ENCODE measurements around the gene XK.
"Not testable (repeated sequence)": the region's sequence is repeated elsewhere in the genome, so short reads cannot be mapped to it uniquely, and the experiment has no call there.

XK gene, protein sequence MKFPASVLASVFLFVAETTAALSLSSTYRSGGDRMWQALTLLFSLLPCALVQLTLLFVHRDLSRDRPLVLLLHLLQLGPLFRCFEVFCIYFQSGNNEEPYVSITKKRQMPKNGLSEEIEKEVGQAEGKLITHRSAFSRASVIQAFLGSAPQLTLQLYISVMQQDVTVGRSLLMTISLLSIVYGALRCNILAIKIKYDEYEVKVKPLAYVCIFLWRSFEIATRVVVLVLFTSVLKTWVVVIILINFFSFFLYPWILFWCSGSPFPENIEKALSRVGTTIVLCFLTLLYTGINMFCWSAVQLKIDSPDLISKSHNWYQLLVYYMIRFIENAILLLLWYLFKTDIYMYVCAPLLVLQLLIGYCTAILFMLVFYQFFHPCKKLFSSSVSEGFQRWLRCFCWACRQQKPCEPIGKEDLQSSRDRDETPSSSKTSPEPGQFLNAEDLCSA

DNA sequence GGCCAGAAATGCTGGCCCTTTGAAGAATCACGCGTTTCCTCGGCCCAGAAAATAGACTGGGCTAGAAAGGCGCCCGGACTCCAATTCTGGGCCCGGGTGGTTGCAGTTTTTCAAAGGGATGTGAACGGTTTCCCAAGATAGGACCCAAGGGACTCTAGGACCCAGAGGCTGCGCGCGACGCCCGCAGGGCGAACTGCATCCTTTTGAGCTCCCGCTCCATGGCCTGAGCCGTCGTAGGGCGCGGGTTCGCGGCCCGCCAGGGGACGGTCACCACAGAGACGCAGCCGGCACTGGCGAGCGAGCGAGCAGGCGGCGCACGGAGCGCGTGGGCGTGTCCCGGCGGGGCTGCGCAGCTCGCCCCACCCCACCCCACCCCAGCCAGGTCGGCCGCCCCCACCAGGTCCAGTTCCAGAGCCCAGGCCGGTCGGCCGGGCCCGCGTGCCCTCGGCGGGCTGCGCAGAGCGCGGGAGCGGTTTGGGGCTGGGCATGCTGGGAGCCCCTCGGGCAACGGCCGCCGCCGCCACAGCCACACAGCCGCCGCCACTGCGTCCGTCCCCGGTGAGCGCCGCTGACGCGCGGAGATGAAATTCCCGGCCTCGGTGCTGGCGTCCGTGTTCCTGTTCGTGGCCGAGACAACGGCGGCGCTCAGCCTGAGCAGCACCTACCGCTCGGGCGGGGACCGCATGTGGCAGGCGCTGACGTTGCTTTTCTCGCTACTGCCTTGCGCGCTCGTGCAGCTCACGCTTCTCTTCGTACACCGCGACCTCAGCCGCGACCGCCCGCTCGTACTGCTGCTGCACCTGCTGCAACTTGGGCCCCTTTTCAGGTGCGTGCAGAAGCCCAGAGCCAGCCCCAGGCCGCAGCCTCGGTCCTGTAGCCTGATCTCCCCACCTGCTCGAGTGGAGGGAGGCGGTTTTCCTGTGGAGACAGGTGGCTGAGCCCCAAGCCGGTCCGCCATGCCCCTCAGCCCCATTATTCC, at the start of gene XK:
Gene XK, plus strand, starts transcription at position 411 of the 979 bp plus-strand sequence. Its CDS starts 171 bp downstream, at position 582.
- peak; percentile 19 for DNase-seq

DNA sequence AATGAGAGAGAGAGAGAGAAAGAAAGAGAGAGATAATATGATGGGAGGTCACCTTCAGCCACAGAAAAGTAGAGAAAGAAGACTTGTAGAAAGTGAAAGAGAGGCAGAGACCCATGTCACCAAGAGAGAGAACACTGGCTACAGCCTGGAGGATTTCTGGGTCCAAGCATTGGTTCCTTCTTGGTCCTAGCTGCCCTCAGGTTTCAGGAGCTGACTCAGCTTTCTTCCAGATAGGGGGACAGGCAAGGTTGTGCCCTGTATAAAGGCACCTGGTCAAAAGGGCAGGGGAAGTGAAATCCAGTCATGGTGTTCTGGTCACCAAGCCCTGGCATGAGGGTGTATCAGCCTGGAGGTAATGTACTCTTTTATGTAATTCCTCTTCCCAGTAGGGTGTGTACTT, 47.5 kb upstream of the XK start:
- no peak for DNase-seq

DNA sequence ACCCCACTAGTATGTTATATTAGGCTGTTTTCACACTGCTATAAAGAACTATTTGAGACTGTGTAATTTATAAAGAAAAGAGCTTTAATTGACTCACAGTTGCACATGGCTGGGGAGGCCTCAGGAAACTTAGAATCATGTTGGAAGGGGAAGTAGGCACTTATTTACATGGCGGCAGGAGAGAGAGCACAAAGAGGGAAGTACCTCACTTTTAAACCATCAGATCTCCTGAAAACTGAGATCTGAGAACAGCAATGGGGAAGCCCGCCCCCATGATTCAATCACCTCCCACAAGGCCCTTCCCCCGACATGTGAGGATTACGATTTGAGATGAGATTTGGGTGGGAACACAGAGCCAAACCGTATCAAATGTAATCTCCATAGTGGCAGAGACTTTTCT, 45.4 kb upstream of the XK start:
- DNase-seq = no peak

DNA sequence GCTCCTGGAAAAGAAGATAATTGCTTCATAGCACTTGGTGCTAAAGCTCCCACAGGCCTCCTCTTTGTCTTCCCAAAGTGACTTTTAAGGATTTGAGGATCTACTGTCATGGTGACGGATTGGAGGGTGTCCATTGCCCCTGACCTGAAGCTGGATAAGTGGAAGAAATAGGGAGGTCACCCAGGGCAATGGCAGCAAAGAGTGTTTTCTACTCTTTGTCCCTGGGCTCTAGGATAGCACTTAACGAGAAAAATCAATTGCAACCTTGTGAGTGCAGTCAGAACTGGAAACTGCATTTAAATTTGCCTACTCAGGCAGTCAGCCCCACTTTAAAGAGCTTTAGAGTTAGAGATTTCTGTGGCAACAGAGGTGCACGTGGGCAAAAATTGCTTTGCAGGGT, 43.7 kb upstream of the XK start:
- DNase-seq = no peak

DNA sequence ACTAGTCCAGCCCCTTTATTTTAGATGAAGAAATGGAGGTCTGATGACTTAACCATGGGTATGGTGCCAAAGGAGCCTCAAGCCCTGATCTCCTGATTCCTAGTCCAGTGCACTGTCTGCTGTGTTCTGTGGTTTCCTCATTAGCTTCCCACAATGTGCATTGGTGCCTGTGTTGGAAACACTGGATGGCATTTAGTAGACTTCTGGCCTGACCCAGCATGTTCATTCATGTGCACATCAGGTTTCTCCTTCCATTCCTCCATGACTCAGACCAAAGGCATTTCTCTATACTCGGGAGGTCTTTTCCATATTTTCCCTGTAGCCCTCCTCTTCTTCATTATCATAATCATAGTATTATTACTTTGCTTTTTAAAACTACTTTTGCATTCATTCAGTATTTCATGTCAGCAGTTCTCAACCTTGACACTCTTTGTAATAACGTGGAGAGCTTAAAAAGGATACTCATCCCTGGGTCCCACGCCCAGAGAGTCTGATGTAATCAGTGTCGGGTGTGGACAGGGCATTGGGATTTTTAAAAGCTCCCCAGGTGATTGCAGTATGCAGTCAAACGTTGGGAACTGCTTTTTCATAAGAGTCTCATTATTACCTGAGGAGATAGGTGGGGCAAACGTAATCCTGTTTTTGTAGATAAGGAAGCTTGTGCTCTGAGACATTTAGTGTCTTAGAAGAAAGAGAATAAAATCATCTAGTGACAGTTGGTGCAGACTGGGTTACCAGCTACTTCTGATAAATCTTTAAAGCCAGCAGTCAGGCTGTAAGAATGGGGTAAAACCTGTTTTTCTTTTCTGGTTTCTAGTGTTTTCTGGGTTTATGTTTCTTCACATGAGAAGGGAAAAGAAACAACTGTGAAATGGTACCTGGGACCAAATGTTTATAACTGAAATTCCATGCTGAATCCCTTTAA, 40.9 kb upstream of the XK start:
- no peak for DNase-seq

DNA sequence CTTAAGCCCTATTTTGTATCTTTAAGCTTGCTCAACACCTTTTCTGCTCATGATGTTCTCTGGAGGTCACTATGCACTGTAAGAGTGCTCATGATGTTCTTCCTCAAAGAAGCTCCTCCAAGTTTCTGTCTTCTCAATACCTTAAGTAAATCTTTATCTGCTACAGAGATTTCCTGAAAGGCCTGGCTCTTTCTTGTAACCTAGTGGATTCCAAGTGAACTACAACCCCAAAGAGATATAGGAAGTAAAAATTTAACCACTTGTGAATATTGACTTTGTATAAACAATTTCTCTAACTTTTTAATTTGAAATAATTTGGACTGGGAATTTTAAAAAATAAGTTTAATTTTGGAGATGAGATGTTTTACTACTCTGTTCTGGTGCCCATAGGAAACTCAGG, 39.3 kb upstream of the XK start:
- DNase-seq = no peak

DNA sequence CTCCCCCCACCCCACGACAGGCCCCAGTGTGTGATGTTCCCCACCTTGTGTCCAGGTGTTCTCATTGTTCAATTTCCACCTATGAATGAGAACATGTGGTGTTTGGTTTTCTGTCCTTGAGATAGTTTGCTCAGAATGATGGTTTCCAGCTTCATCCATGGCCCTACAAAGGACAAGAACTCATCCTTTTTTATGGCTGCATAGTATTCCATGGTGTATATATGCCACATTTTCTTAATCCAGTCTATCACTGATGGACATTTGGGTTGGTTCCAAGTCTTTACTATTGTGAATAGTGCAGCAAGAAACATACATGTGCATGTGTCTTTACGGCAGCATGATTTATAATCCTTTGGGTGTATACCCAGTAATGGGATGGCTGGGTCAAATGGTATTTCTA, 34.7 kb upstream of the XK start:
- not testable (repeated sequence) for DNase-seq

DNA sequence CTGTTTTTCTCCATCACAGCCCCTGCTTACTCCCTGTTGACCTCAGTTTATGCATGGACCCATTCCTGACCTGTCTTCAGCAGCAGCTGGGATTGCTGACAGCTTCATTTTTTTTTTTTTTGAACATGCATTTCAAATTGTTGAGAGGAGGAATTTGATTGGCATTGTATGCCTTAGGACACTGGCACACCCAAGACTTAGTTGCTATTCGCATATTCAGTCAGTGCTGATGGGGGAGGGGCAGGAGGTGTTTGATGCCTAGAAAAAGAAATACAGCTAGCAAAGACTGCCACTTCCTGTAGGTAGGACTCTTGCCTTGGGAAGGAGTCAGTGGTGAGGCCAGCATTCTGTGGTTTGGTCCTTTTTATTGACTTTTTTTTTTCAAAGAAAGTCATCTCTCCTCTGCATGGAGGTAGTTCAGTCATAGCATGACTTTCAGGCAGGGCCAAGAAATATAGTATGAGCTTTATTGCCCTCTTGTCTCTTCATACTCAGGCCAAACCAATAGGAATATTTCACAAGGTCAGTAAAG, 33.6 kb upstream of the XK start:
- no peak for DNase-seq

DNA sequence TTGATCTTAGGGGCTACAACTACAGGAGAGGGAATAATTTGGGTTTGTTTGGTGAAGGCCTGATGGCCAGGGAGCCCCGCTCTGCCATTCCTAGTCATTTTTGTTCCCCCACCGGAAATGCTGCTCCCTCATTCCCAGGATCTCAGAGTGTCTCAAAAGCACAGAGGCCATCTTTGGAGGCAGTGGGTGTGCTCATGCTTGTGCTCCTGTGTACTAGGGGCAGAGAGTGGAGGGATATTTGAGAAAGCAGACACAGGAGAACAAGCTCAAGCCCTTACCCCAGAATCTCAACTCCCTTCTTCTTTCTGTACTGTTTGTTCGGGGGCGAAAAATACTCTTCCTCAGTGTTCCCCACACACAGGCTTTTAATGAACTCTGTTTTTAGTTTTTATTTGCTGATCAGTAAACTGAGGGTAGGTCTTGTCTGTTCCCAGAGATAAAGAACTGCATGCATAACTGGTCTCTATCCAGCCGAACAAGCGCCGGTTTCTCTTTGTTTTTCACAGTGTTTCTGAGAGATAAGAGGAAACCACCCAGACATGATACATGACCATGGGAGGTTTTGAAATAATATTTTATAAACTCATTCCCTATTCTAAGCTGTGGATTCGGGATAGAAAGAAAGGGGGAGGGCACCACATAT, 32.9 kb upstream of the XK start:
- DNase-seq = no peak

DNA sequence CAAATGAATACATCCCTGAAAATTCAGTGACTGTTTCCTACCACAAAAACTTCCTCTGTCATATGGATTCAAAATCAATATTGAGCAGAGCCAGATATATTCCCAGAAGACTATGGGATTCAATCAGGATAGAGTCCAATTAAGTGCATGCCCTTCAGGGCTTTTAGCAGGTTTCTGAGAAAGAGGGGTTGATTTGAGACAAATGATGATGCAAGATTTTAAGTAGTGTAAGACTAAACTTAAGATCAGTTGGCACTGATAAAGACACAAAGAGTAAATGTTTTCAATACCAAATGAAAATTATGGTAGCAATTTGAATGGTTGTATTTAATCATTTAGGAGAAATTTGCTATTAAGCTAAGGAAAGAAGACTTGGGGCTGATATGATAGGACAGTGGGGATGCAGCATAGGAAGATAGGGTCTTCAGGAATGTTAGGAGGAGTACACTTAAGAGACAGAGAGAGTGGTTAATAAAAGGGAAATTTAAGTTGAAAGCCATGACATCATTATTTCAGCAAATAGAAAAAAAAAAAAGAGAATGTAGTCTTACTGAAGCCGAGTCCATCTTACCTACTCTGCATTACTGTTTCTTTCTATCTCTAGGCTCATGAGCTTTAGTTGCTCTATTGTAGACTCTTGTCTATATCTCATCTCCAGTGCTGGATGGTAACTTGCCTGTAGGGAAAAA, 32.0 kb upstream of the XK start:
- no peak for DNase-seq

DNA sequence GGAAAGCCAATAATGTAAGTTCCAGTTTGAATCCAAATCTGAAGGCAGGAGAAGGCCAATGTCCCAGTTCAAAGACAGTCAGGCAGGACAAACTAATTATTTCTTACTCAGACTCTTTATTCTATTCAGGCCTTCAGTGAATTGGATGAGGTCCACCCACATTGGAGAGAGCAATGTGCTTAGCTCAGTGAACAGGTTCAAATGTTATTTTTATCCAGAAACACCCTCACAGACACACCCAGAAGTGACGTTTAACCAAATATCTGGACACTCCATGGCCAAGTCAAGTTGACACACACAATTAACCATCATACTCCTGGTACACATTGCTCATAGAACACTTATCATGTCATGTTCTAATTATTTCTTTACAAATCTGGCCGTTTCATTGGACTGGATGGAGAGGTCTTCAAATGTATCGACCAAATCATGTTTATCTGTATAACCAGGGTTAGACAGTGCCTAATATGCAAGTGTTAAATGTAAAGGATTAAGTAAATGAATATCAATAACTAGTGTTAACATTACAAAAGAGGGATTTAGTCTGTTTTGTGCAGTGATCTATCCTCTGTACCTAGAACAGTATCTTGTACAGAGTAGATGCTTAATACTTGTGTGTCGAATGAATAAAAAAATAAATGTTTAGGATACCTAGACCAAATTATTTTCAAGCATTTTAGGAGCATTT, 27.1 kb upstream of the XK start:
- no peak for DNase-seq

DNA sequence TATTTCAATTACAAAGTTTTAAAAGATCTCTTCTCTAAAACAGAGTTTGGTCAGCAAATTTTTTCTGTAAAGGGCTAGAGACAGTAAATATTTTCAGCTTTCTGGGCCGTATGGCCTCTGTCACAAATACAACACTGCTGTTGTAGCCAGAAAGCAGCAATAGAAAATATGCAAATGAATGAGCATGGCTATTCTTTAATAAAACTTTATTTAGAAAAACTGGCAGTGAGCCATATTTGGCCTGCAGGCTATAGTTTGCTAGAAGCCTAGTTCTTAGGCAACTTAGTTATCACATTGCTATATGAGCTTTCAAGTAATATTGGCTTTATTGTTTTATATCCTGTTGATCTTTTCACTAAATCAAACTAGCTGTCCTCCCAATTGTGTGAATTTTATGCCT, 26.5 kb upstream of the XK start:
- no peak for DNase-seq

DNA sequence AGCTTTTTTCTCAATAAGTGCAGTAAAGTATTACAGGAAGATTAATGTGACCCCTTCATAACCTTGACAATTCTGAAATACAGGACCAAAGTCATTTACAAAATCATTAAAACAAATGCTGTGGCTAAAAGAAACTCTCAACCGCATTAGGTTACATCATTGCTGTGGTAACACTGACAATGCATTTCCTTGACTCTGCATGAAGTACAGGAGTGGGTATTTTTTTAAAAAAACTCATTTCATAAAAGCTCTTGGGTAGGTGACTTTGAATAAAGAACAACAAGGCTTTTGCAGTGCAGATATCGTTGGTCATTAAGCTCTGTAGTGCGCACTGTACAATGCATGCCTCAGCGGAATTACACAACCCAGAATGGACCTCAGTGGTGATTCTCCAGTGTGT, 23.4 kb upstream of the XK start:
- no peak for DNase-seq

DNA sequence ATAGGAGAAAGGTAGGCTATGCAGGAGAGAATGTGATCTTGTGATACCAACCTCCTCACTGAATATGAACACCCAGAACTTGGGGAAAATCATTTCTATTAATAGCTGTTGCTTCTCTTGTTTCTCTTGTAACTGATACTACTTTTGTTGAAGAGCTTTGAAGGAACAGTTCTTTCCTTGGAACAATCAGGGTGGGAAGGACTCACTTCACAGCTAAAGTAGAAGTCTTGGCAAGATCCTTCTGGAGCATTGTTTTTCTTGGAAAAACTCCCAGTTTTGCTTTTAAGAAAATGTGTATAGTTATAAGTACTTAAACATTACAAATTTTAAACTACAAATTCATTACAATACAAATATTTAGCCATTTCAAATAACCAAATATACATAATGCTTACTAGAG, 19.1 kb upstream of the XK start:
- no peak for DNase-seq

DNA sequence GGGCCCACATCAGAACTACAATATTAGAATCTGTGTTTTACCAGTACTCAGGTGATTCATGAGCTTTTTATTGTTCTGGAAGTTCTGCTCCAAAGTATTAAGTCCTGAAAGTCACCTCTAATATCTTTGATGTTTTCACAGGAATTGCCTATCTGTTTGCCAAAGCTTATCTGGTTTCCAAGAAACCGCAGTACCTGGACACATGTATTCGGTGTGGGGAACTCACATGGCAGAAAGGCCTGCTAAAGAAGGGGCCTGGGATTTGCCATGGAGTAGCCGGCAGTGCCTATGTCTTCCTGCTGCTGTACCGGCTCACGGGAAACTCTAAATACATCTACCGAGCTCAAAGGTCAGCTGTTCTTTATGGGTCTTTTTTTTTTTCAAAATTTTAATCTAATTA, 18.4 kb upstream of the XK start:
- no peak for DNase-seq

DNA sequence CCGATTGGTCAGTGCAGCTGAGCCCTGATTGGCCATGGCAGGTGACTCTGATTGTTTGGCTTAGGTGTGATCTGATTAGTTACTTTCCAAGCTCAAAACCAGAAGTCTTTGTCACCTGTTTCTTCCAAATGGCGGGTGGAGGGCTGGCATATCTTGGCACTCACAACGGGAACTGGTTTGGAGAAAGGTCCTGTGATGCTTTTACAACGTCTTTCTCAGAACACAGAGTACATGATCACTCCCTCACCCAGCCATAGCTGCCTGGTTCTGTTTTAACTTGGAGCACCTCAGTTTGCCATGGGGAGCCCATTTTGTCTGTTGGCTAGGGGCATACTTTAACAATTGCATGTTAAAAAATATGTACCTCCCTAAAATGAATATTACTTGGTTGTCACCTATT, 13.0 kb upstream of the XK start:
- no peak for DNase-seq

DNA sequence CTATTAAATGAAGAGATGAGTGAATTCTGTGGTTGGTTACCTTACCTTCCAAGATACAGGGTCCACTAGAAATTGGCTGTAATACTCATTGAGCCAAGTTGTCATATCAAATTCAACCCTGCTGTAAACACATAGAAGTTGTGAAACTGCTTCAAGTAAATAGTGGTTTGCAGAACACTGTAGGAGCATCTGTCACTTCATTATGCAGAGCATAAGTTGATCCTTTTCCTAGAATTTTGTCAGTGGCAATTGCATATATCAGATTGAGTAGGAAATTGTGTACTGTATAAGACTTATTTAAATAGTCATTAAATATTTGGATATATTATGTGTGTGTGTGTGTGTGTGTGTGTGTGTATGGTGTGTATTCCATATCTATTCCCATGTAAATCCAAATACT, 8.8 kb upstream of the XK start:
- no peak for DNase-seq

DNA sequence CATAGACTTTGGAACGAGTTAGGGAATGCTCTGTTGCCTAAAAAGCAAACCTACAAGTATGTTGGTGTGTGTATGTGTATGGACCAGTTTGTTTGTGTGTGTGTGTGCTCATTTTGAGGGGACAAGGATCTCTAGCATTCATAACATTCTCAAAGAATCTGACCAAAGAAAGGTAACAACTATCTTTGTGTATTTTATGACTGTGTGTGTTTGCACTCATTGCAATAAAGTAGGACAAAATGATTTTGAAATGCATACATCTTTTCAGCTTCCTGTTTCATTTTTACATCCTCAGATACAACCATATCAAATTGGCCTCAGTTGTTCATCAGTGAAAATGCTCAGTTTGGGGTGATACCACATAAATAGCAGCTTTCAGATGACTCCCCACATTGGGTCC, 8.3 kb upstream of the XK start:
- DNase-seq = no peak

DNA sequence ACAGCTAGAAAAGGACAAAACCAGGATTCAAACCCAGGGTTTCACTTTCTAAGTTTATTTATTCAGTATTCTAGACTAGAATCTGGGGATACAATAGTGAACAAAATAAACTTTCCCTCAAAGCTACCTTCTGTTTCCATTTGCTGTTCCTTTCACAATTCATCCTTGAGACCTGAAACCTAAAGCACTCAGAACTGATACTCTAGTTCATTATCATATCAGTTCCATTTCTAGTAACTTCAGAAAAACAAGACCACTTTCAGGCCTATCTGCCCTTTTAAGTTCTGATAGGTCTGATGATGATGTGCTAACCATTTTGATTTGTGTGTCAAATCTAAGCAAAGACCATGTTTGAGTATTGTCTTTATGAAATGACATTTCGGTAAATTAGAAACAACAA, 7.8 kb upstream of the XK start:
- no peak for DNase-seq

DNA sequence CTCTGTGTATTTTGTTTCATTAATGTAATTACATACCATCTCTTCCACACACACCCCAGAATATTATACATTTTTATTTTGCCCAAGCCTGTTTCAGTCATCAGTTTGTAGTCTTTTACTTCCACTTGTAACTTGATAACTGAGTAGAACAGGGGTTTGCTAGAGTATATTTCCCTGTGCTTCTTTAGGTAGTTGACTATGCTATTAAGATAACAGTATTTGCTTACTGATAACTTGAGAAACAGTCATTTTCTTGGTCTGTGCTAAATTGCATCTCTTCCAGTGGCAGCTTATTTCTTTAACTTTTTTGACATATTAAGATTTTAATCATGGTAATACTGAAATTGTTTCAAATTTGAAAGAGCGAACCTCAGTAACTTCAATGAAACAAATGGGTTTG, 7.0 kb upstream of the XK start:
- DNase-seq = no peak

DNA sequence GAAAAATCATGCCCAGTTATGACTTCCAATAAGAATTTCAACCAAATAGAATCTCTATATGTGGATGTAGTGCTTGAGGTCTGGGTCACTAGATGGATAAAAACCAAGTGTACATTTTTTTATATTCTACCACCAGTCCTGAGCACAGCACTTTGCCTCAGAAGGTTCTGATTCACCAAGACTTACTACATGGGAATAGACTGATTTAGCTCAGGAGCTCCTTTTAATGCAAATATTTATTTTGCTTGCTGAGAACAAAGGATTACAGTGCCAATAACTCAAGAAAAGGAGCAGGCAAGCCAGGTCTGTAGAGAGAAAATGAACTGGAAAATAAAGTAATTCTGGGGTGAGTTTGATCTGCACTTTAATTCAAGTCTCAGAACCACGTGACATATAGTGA, 6.4 kb upstream of the XK start:
- no peak for DNase-seq
